OCI-LY7 (cell line): Measurements from ENCODE around the gene IGF1. TPM values are rescaled to one million over a fixed set of nuclear protein-coding genes. Genes with fewer than 3 reads are reported as not detected.

Experiments used
- BruUV-seq: library from RNA; stranded (reverse); fragments of 400-500 nt; replicated peaks from 2 replicates; lab custom pipeline; 2021; lab: Mats Ljungman, UMichigan
- CTCF ChIA-PET: fragments of 300-600 bp; sonication (Branson Sonifier 250); formaldehyde crosslinking; loops from one replicate; lab custom pipeline; 2022; ENCODE audit warnings: antibody characterized with exemption; ENCODE audit not compliant: unreplicated experiment; lab: Charles Lee
- POLR2A ChIA-PET: fragments of 300-600 bp; sonication (Branson Sonifier 250); formaldehyde crosslinking; loops from one replicate; lab custom pipeline; 2022; ENCODE audit warnings: antibody characterized with exemption; lab: Charles Lee
- DNase-seq: peaks from one replicate; pipeline ENCODE4 v3.0.0-alpha.2; 2015; ENCODE audit warnings: low spot score
- H2AFZ ChIP-seq: fragments of 200-600 bp; sonication (generic), shearing (Covaris generic); 2 replicates; pipeline ENCODE4 v1.6.1; 2014; ENCODE audit warnings: mild to moderate bottlenecking, antibody characterized with exemption, low read length, moderate library complexity
- H3K27ac ChIP-seq: fragments of 200-600 bp; sonication (generic); 2 replicates; pipeline ENCODE4 v1.5.1; 2014; ENCODE audit warnings: mixed run types, low read depth, mild to moderate bottlenecking, moderate library complexity, low read length, inconsistent platforms; ENCODE audit not compliant: poor library complexity, severe bottlenecking
- H3K36me3 ChIP-seq: fragments of 200-600 bp; sonication (generic); 2 replicates; pipeline ENCODE4 v1.6.1; 2014; ENCODE audit warnings: mild to moderate bottlenecking, antibody characterized with exemption, low read length, moderate library complexity, mixed read lengths; ENCODE audit not compliant: insufficient read depth
- H3K4me1 ChIP-seq: fragments of 200-600 bp; sonication (generic); 2 replicates; pipeline ENCODE4 v1.5.1; 2014; ENCODE audit warnings: mild to moderate bottlenecking, low read length; ENCODE audit not compliant: insufficient read depth, poor library complexity, severe bottlenecking
- H3K4me2 ChIP-seq: fragments of 200-600 bp; sonication (generic); 2 replicates; pipeline ENCODE4 v1.6.1; 2014; ENCODE audit warnings: mild to moderate bottlenecking, low read length
- H3K4me3 ChIP-seq: fragments of 200-600 bp; sonication (generic); 2 replicates; pipeline ENCODE4 v1.5.1; 2014; ENCODE audit warnings: mild to moderate bottlenecking, low read depth, low read length; ENCODE audit not compliant: poor library complexity, severe bottlenecking
- H3K79me2 ChIP-seq: fragments of 200-600 bp; sonication (generic); 2 replicates; pipeline ENCODE4 v1.6.1; 2016; ENCODE audit warnings: low read depth, mild to moderate bottlenecking, low read length, moderate library complexity, mixed read lengths; ENCODE audit not compliant: insufficient read depth
- H3K9me2 ChIP-seq: fragments of 200-600 bp; sonication (generic); 2 replicates; pipeline ENCODE4 v1.6.1; 2016; ENCODE audit warnings: mild to moderate bottlenecking, low read length, mixed read lengths; ENCODE audit not compliant: insufficient read depth
- H3K9me3 ChIP-seq: fragments of 200-600 bp; sonication (generic); 2 replicates; pipeline ENCODE4 v1.6.1; 2014; ENCODE audit warnings: mild to moderate bottlenecking, mixed run types, low read length, mixed read lengths
- H4K20me1 ChIP-seq: fragments of 200-600 bp; sonication (generic); 2 replicates; pipeline ENCODE4 v1.6.1; 2014; ENCODE audit warnings: mild to moderate bottlenecking, antibody characterized with exemption, low read length, moderate library complexity, mixed read lengths; ENCODE audit not compliant: insufficient read depth
- EZH2phosphoT487 ChIP-seq: fragments of 200-600 bp; sonication (generic); IDR thresholded peaks from 2 replicates; pipeline ENCODE4 v1.6.1; 2018; ENCODE audit warnings: low read depth, borderline replicate concordance, mild to moderate bottlenecking, mixed run types, antibody characterized with exemption, low read length, moderate library complexity, mixed read lengths
- intact Hi-C: fragments of 100-400 bp; cut with micrococcal nuclease; formaldehyde crosslinking; loops from one replicate; pipeline ENCODE4 v1.10.0; 2022; ENCODE audit not compliant: unreplicated experiment
- total RNA-seq, 2 experiments: library from RNA; depleted of rRNA in 1 of 2; stranded (reverse); fragments of >200 nt in 1 of 2; shearing (Covaris generic) in 1 of 2; gene quantifications; 2 replicates each; pipeline ENCODE4 v1.2.3, GENCODE V29; 2014 to 2022
- TF ChIP-seq, protein P1 (sequence below): fragments of 200-600 bp; sonication (generic); conservative IDR thresholded peaks from 2 replicates; pipeline ENCODE4 v1.5.1; 2014; ENCODE audit warnings: mild to moderate bottlenecking, antibody characterized with exemption, low read length, moderate library complexity, mixed read lengths

Gene IGF1
- total RNA-seq, 2 experiments from 2014 or later = not detected

DNA sequence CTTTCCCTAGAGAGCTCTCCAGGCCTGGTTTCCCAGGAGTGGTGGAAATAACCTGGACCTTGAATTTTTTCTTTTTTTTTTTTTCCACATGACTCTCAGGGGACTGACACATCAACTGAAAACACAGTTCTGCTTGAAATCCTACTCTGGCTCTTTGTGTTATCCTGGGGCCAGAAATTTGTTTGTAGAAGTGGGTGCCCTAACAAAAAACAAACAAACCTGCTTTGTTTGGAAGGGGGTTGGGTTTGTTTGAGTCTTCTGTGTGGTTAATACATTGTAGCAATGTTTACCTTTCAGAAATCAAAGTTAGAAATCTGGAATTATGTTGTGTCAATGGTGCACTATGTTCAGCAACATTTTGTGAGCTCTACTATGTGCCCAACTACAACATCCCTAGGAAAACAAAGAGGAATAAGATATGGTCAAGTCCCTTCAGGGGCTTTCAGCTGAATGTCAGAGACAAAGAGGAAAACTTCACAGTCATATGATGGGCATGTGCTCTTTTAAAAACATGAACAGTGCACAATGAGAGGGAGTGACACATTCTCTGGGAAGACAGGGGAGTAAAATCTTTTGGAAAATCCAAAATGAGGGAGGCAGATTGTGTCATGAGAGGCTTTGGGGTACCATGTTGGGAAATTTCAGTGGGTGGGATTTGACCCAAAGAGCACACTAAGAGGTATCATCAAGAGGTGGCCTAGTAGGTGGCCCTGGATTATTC lies 1.5 kb upstream of the IGF1 start:
- no peak for DNase-seq
- no peak overlapping the region for H3K4me2 ChIP-seq
- ChIA-PET POLR2A (interaction anchor here (0.9 to 1.4 kb wide), 2 partner anchors 10 to 13 kb away, joined by 3 to 5 read pairs; no protein-coding TSS in a partner anchor), CTCF (no interaction called here)
- no peak overlapping the region for H2AFZ ChIP-seq
- no peak for TF ChIP-seq EZH2phosphoT487
- TF ChIP-seq, protein P1, sequence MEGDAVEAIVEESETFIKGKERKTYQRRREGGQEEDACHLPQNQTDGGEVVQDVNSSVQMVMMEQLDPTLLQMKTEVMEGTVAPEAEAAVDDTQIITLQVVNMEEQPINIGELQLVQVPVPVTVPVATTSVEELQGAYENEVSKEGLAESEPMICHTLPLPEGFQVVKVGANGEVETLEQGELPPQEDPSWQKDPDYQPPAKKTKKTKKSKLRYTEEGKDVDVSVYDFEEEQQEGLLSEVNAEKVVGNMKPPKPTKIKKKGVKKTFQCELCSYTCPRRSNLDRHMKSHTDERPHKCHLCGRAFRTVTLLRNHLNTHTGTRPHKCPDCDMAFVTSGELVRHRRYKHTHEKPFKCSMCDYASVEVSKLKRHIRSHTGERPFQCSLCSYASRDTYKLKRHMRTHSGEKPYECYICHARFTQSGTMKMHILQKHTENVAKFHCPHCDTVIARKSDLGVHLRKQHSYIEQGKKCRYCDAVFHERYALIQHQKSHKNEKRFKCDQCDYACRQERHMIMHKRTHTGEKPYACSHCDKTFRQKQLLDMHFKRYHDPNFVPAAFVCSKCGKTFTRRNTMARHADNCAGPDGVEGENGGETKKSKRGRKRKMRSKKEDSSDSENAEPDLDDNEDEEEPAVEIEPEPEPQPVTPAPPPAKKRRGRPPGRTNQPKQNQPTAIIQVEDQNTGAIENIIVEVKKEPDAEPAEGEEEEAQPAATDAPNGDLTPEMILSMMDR = no peak
- no peaks in the 10 kb centered on the region for H4K20me1 ChIP-seq
- H3K36me3 ChIP-seq = no peaks in the 10 kb centered on the region
- H3K4me3 ChIP-seq = no peak overlapping the region
- intact Hi-C loops = loop anchor here (10.0 kb wide), 1 partner anchor 707 kb away; no protein-coding TSS in a partner anchor
- no peak overlapping the region for H3K27ac ChIP-seq
- no peaks in the 10 kb centered on the region for H3K9me2 ChIP-seq
- BruUV-seq = no TSS peak
- no peaks in the 10 kb centered on the region for H3K9me3 ChIP-seq
- peaks cover 22% of the 10 kb centered on the region for H3K4me1 ChIP-seq
- H3K79me2 ChIP-seq = no peaks in the 10 kb centered on the region

DNA sequence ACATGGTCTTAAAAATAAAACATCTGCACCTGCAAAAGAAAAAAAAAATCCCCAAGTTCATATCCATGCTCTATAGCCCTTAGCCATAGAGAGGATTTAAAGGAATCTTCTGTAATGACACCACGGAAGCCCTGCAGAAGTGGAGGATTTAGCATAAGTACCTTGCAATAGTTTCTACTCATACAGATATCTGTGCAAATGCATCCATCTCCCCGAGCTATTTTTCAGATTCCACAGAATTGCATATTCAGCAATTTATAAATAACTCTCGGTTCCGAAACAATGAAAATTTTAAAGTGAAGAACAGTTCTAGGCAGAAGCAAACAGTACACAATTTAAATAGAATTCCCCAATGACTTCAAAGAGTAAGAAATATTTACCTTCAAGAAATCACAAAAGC lies 424 bp downstream of the IGF1 start:
- Histone ChIP-seq H3K4me3 (no peak overlapping the region), H3K27ac (no peak overlapping the region), H3K9me3 (no peaks in the 10 kb centered on the region), H3K36me3 (no peaks in the 10 kb centered on the region), H4K20me1 (no peaks in the 10 kb centered on the region), H3K9me2 (no peaks in the 10 kb centered on the region), H3K79me2 (no peaks in the 10 kb centered on the region), H3K4me1 (peaks cover 22% of the 10 kb centered on the region), H3K4me2 (no peak overlapping the region), H2AFZ (no peak overlapping the region)
- no peak for TF ChIP-seq EZH2phosphoT487
- TF ChIP-seq, protein P1 = no peak
- ChIA-PET CTCF (no interaction called here), POLR2A (interaction anchor here (0.6 to 1.7 kb wide), 3 partner anchors 10 to 50 kb away, joined by 3 to 6 read pairs (median 5); no protein-coding TSS in a partner anchor)
- no TSS peak for BruUV-seq
- DNase-seq = no peak
- intact Hi-C loops = loop anchor here (10.0 kb wide), 1 partner anchor 705 kb away; no protein-coding TSS in a partner anchor
